WTC11 (cell line): ENCODE results near the gene PPP1R15B. TPM values are rescaled to one million over a fixed set of nuclear protein-coding genes. Genes with fewer than 3 reads are reported as not detected.

Experiments
- ATAC-seq: fragments of 200-7000 bp; cut with Tn5 transposase; 2 replicates; pipeline ENCODE4 v1.10.0; 2021; ENCODE audit warnings: mild to moderate bottlenecking, moderate library complexity
- CTCF ChIA-PET: fragments of 300-600 bp; sonication (Branson Sonifier 250); formaldehyde crosslinking; loops from one replicate; lab custom pipeline; 2021; ENCODE audit warnings: antibody characterized with exemption; lab: Charles Lee
- POLR2A ChIA-PET: fragments of 350-600 bp; sonication (Branson Sonifier 250); formaldehyde crosslinking; loops from one replicate; lab custom pipeline; 2021; ENCODE audit warnings: antibody characterized with exemption; lab: Charles Lee
- DNase-seq: peaks from one replicate; pipeline ENCODE4 v3.0.0; 2021; ENCODE audit warnings: low spot score
- H3K27ac Mint-ChIP-seq: 2 replicates; pipeline ENCODE4 v1.8.0; 2021; ENCODE audit warnings: mixed read lengths
- H3K27me3 Mint-ChIP-seq: 2 replicates; pipeline ENCODE4 v1.8.0; 2021; ENCODE audit warnings: low read depth, mild to moderate bottlenecking, moderate library complexity, mixed read lengths
- H3K36me3 Mint-ChIP-seq: 2 replicates; pipeline ENCODE4 v1.8.0; 2021; ENCODE audit warnings: mixed read lengths
- H3K4me1 Mint-ChIP-seq: 2 replicates; pipeline ENCODE4 v1.8.0; 2022; ENCODE audit warnings: mixed read lengths
- H3K4me3 Mint-ChIP-seq: 2 replicates; pipeline ENCODE4 v1.8.0; 2021; ENCODE audit warnings: mild to moderate bottlenecking, moderate library complexity, mixed read lengths
- H3K9me3 Mint-ChIP-seq: 2 replicates; pipeline ENCODE4 v1.8.0; 2021; ENCODE audit warnings: mixed read lengths
- ATF1 ChIP-seq: sonication (generic); formaldehyde crosslinking; IDR thresholded peaks from 2 replicates; pipeline ENCODE4 v1.8.1; 2023; ENCODE audit warnings: mild to moderate bottlenecking, moderate library complexity, missing genetic modification reagents
- ATF2 ChIP-seq: sonication (generic); formaldehyde crosslinking; IDR thresholded peaks from 2 replicates; pipeline ENCODE4 v1.8.1; 2022; ENCODE audit warnings: low read depth, missing genetic modification reagents, borderline replicate concordance
- ATF3 ChIP-seq: sonication (generic); formaldehyde crosslinking; conservative IDR thresholded peaks from 2 replicates; pipeline ENCODE4 v1.8.1; 2022; ENCODE audit warnings: mild to moderate bottlenecking, missing genetic modification reagents
- CDX4 ChIP-seq: fragments of 250-450 bp; sonication (Bioruptor Pico); IDR thresholded peaks from 2 replicates; pipeline ENCODE4 v1.9.0; 2021; ENCODE audit warnings: moderate library complexity, mild to moderate bottlenecking, inconsistent platforms, borderline replicate concordance
- E2F5 ChIP-seq: sonication (generic); formaldehyde crosslinking; IDR thresholded peaks from 2 replicates; pipeline ENCODE4 v1.8.1; 2022; ENCODE audit warnings: mild to moderate bottlenecking, moderate library complexity, missing genetic modification reagents
- ESRRA ChIP-seq: sonication (generic); formaldehyde crosslinking; IDR thresholded peaks from 2 replicates; pipeline ENCODE4 v1.8.1; 2022; ENCODE audit warnings: mild to moderate bottlenecking, missing genetic modification reagents, borderline replicate concordance
- GABPB1 ChIP-seq: sonication (generic); formaldehyde crosslinking; IDR thresholded peaks from 2 replicates; pipeline ENCODE4 v1.8.1; 2023; ENCODE audit warnings: mild to moderate bottlenecking, missing genetic modification reagents
- IRF1 ChIP-seq: sonication (generic); formaldehyde crosslinking; IDR thresholded peaks from 2 replicates; pipeline ENCODE4 v1.8.0; 2023; ENCODE audit warnings: missing genetic modification reagents
- MLX ChIP-seq: sonication (generic); formaldehyde crosslinking; IDR thresholded peaks from 2 replicates; pipeline ENCODE4 v1.8.1; 2023; ENCODE audit warnings: mild to moderate bottlenecking, missing genetic modification reagents, moderate library complexity
- NR1H2 ChIP-seq: sonication (generic); formaldehyde crosslinking; IDR thresholded peaks from 2 replicates; pipeline ENCODE4 v1.9.0; 2021; ENCODE audit warnings: mild to moderate bottlenecking, moderate library complexity, missing genetic modification reagents
- NR3C1 ChIP-seq: sonication (generic); formaldehyde crosslinking; conservative IDR thresholded peaks from 2 replicates; pipeline ENCODE4 v1.8.1; 2023; ENCODE audit warnings: low read depth, mild to moderate bottlenecking, missing genetic modification reagents
- PRRX2 ChIP-seq: fragments of 250-450 bp; sonication (Bioruptor Pico); IDR thresholded peaks from 2 replicates; pipeline ENCODE4 v1.8.0; 2021; ENCODE audit warnings: mild to moderate bottlenecking
- RELA ChIP-seq: sonication (generic); formaldehyde crosslinking; IDR thresholded peaks from 2 replicates; pipeline ENCODE4 v1.8.1; 2022; ENCODE audit warnings: missing genetic modification reagents, mild to moderate bottlenecking, borderline replicate concordance
- SOX15 ChIP-seq: fragments of 250-450 bp; sonication (Bioruptor Pico); IDR thresholded peaks from 2 replicates; pipeline ENCODE4 v1.9.0; 2021; ENCODE audit warnings: mild to moderate bottlenecking
- TEAD1 ChIP-seq: sonication (generic); formaldehyde crosslinking; IDR thresholded peaks from 2 replicates; pipeline ENCODE4 v1.8.0; 2022; ENCODE audit warnings: mild to moderate bottlenecking, missing genetic modification reagents
- USF1 ChIP-seq: sonication (generic); formaldehyde crosslinking; IDR thresholded peaks from 2 replicates; pipeline ENCODE4 v1.8.0; 2022; ENCODE audit warnings: mild to moderate bottlenecking, missing genetic modification reagents
- ZNF232 ChIP-seq: sonication (generic); formaldehyde crosslinking; IDR thresholded peaks from 2 replicates; pipeline ENCODE4 v1.8.0; 2022; ENCODE audit warnings: mild to moderate bottlenecking, missing genetic modification reagents
- ZNF263 ChIP-seq: sonication (generic); formaldehyde crosslinking; IDR thresholded peaks from 2 replicates; pipeline ENCODE4 v1.8.1; 2022; ENCODE audit warnings: low read depth, mild to moderate bottlenecking, moderate library complexity, missing genetic modification reagents
- ZNF512 ChIP-seq: sonication (generic); formaldehyde crosslinking; IDR thresholded peaks from 2 replicates; pipeline ENCODE4 v1.8.1; 2022; ENCODE audit warnings: missing genetic modification reagents, borderline replicate concordance
- ZSCAN18 ChIP-seq: fragments of 250-450 bp; sonication (Bioruptor Pico); IDR thresholded peaks from 2 replicates; pipeline ENCODE4 v2.1.2; 2022; ENCODE audit warnings: mild to moderate bottlenecking, moderate library complexity
- total RNA-seq: library from RNA; stranded (reverse); gene quantifications from 3 replicates; pipeline ENCODE4 v1.2.3, GENCODE V29; 2021

Gene PPP1R15B
- total RNA-seq, 1 experiment from 2014 or later, result 47.7 TPM

- peak overlapping the region; percentile 85 for H3K4me3 Mint-ChIP-seq
- ChIA-PET CTCF (interaction anchor here (0.7 to 7.3 kb wide), 24 partner anchors 8 to 430 kb away, joined by 3 to 105 read pairs (median 6); partner anchors contain the start of genes GOLT1A, PIK3C2B and PLEKHA6), POLR2A (interaction anchor here (0.9 to 1.9 kb wide), 2 partner anchors 21 to 139 kb away, joined by 3 to 8 read pairs; partner anchors contain the start of gene MDM4)
- H3K27ac Mint-ChIP-seq, result no peak overlapping the region
- no peak for TF ChIP-seq ATF1 (CRISPR knock-in tag)
- TF ChIP-seq CDX4 (CRISPR knock-in tag), result no peak
- 0 out of 2 replicates have a peak, but pooled peaks have one; percentile 21 for TF ChIP-seq GABPB1 (CRISPR knock-in tag)
- no peak for TF ChIP-seq TEAD1 (CRISPR knock-in tag)
- no peaks in the 10 kb centered on the region for H3K9me3 Mint-ChIP-seq
- H3K36me3 Mint-ChIP-seq, result no peaks in the 10 kb centered on the region
- peaks cover 36% of the 10 kb centered on the region for H3K27me3 Mint-ChIP-seq
- no peak for DNase-seq
- H3K4me1 Mint-ChIP-seq, result peaks cover 9% of the 10 kb centered on the region
- ATAC-seq, result no peak
Observed at GRCh38 chr1:204376919-204377799, 34.5 kb downstream of the PPP1R15B start.

GRCh38 chr1:204376465-204376864, 35.2 kb downstream of the PPP1R15B start:
- no peak for TF ChIP-seq ZNF232 (CRISPR knock-in tag)
- no peak for TF ChIP-seq ESRRA
- TF ChIP-seq SOX15, result no peak
- no peak for TF ChIP-seq ZNF512
- TF ChIP-seq IRF1 (CRISPR knock-in tag), result no peak
- TF ChIP-seq MLX (CRISPR knock-in tag), result no peak
- TF ChIP-seq, all 79 proteins: peak for 0
- ChIA-PET POLR2A (no interaction called here), CTCF (interaction anchor here (1.7 to 7.3 kb wide), 5 partner anchors 22 to 214 kb away, joined by 5 to 105 read pairs (median 10); partner anchors contain the start of gene GOLT1A)
- Mint-ChIP-seq H3K4me3 (no peak overlapping the region), H3K27me3 (peaks cover 32% of the 10 kb centered on the region), H3K27ac (no peak overlapping the region), H3K4me1 (peaks cover 9% of the 10 kb centered on the region), H3K9me3 (no peaks in the 10 kb centered on the region), H3K36me3 (no peaks in the 10 kb centered on the region)
- ATAC-seq, result no peak
- DNase-seq, result no peak

GRCh38 chr1:204373911-204374310, 37.7 kb downstream of the PPP1R15B start:
- CTCF ChIA-PET, result interaction anchor here (1.6 to 2.4 kb wide), 2 partner anchors 25 to 211 kb away, joined by 5 to 6 read pairs; no protein-coding TSS in a partner anchor
- H3K36me3 Mint-ChIP-seq, result no peaks in the 10 kb centered on the region
- no peak for DNase-seq
- POLR2A ChIA-PET, result no interaction called here
- no peaks in the 10 kb centered on the region for H3K9me3 Mint-ChIP-seq
- TF ChIP-seq GABPB1 (CRISPR knock-in tag), result no peak
- no peak for TF ChIP-seq ESRRA
- no peak for TF ChIP-seq ZSCAN18
- TF ChIP-seq PRRX2 (CRISPR knock-in tag), result no peak
- TF ChIP-seq TEAD1 (CRISPR knock-in tag), result no peak
- TF ChIP-seq NR3C1, result no peak
- TF ChIP-seq ATF2 (CRISPR knock-in tag), result no peak
- no peak for TF ChIP-seq RELA (CRISPR knock-in tag)
- TF ChIP-seq NR1H2 (CRISPR knock-in tag), result no peak
- no peak for TF ChIP-seq ZNF263 (CRISPR knock-in tag)
- no peak for TF ChIP-seq E2F5 (CRISPR knock-in tag)
- TF ChIP-seq USF1, result no peak
- TF ChIP-seq ATF3 (CRISPR knock-in tag), result no peak
- ATAC-seq, result no peak
- peaks cover 9% of the 10 kb centered on the region for H3K4me1 Mint-ChIP-seq
- H3K27me3 Mint-ChIP-seq, result peaks cover 12% of the 10 kb centered on the region
- no peak overlapping the region for H3K4me3 Mint-ChIP-seq
- H3K27ac Mint-ChIP-seq, result no peak overlapping the region
